Measurements from ENCODE around the gene SMIM9. TPM values are rescaled to one million over a fixed set of nuclear protein-coding genes. Genes with fewer than 3 reads are reported as not detected.

Gene SMIM9
- total RNA-seq, 1 experiment from 2014 or later = not detected

GRCh38 chrX:154804957-154805695 lies 29.3 kb downstream of the SMIM9 start, which contains the start of gene MPP1:
Gene MPP1 (minus strand): TSS chrX:154805485. CDS start chrX:154805373, 112 bp downstream.
- DNase-seq (ENCODE audit: low read depth, low spot score) (no peak), ATAC-seq (peak; percentile 97)
- CTCF ChIA-PET = interaction anchor here (0.7 kb wide), 2 partner anchors 37 to 88 kb away, joined by 3 read pairs; no protein-coding TSS in a partner anchor
- POLR2A ChIA-PET = interaction anchor here (0.5 to 1.0 kb wide), 4 partner anchors 9 to 258 kb away, joined by 3 to 5 read pairs (median 4); partner anchors contain the start of gene IKBKG
- BruUV-seq (replicated peaks) = no TSS peak
- peak; percentile 72 for TF ChIP-seq POLR2AphosphoS5 (IDR thresholded peaks at IDR 0.05; ENCODE audit: low read depth, low read length)
- 0 out of 4 replicates have a peak, but pooled peaks of 1 of the 2 experiments have one; percentile 16 for TF ChIP-seq REST (IDR thresholded peaks at IDR 0.05; ENCODE audit: insufficient read depth in 1 of 2, low read depth in 2 of 2, low read length in 1 of 2)
- TF ChIP-seq, protein P1, sequence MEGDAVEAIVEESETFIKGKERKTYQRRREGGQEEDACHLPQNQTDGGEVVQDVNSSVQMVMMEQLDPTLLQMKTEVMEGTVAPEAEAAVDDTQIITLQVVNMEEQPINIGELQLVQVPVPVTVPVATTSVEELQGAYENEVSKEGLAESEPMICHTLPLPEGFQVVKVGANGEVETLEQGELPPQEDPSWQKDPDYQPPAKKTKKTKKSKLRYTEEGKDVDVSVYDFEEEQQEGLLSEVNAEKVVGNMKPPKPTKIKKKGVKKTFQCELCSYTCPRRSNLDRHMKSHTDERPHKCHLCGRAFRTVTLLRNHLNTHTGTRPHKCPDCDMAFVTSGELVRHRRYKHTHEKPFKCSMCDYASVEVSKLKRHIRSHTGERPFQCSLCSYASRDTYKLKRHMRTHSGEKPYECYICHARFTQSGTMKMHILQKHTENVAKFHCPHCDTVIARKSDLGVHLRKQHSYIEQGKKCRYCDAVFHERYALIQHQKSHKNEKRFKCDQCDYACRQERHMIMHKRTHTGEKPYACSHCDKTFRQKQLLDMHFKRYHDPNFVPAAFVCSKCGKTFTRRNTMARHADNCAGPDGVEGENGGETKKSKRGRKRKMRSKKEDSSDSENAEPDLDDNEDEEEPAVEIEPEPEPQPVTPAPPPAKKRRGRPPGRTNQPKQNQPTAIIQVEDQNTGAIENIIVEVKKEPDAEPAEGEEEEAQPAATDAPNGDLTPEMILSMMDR (IDR thresholded peaks at IDR 0.05) = no peak
- peak; percentile 77; the same call in 1 of the 2 replicates for TF ChIP-seq TCF7L2 (IDR thresholded peaks at IDR 0.05; ENCODE audit: low read depth, low read length)
- peak; percentile 43; the same call in 1 of the 2 replicates for TF ChIP-seq SIN3A (IDR thresholded peaks at IDR 0.05; ENCODE audit: borderline replicate concordance, insufficient read depth, low read depth, low read length)
- in situ Hi-C loops (cut with HindIII; ENCODE audit: low pct_unique_long_range_greater_than_20kb, low sequenced_read_pairs) = no loop called here
- H3K27me3 ChIP-seq (ENCODE audit: control insufficient read depth, insufficient read depth, low read length) = no peaks in the 10 kb centered on the region
- H3K4me3 ChIP-seq (ENCODE audit: low read depth in 2 of 2, low read length in 2 of 2) = peak within 1 kb of the TSS; percentile 75 to 81
- no peaks in the 10 kb centered on the region for H3K36me3 ChIP-seq (ENCODE audit: control insufficient read depth, insufficient read depth, low read length)
- peaks cover 43% of the 10 kb centered on the region for H3K4me1 ChIP-seq (ENCODE audit: control insufficient read depth, insufficient read depth, low read length)
- peak within 1 kb of the TSS; percentile 83 for H3K27ac ChIP-seq (ENCODE audit: low read length)
- intact Hi-C loops (cut with micrococcal nuclease; ENCODE audit: unreplicated experiment) = no loop called here
- peaks cover 8% of the 10 kb centered on the region; the same call in 1 of the 2 replicates for H3K9me3 ChIP-seq (ENCODE audit: control insufficient read depth, insufficient read depth, low read depth, low read length)

DNA sequence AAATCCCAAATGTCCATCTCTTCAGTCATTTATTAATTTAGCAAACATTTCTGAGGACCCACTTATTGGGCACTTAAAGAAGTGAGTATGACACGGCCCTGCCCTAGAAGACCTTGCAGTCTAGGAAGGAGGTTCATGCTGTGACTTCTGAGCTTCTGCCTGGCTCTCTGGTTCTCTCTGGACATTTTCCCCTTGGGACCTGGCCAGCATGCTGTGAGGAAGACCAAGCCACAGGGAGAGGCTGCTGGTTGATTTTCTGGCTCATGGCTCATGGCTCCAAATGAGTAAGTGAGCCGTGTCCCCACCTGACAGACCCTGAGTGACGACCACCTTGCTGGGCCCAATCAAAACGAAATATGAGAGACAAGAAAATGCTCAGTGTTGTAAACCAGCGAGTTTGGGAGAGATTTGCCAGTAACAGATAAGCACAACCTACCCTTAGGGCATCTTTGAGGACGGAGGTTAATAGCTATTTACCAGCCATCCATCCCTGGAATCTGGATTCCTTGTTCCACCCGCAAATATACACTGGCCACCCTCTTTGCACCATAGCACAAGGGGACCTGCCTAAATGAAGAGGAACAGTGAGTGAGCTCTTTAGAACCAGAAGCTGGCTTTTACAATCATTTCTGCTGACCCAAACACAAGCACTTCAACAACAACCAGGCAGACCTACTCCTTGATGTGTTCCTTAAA lies 30.1 kb downstream of the SMIM9 start:
- Histone ChIP-seq H3K9me3 (ENCODE audit: control insufficient read depth, insufficient read depth, low read depth, low read length) (peaks cover 8% of the 10 kb centered on the region; the same call in 1 of the 2 replicates), H3K27ac (ENCODE audit: low read length) (peak overlapping the region; percentile 83), H3K27me3 (ENCODE audit: control insufficient read depth, insufficient read depth, low read length) (no peaks in the 10 kb centered on the region), H3K36me3 (ENCODE audit: control insufficient read depth, insufficient read depth, low read length) (no peaks in the 10 kb centered on the region), H3K4me1 (ENCODE audit: control insufficient read depth, insufficient read depth, low read length) (peaks cover 50% of the 10 kb centered on the region), H3K4me3 (ENCODE audit: low read depth in 2 of 2, low read length in 2 of 2) (peak overlapping the region; percentile 75 to 81)
- in situ Hi-C loops (cut with HindIII; ENCODE audit: low pct_unique_long_range_greater_than_20kb, low sequenced_read_pairs) = no loop called here
- ATAC-seq (0 out of 2 replicates have a peak, but pooled peaks have one; percentile 0), DNase-seq (ENCODE audit: low read depth, low spot score) (no peak)
- CTCF ChIA-PET = interaction anchor here (0.6 kb wide), 1 partner anchor 23 kb away, joined by 4 read pairs; no protein-coding TSS in a partner anchor
- intact Hi-C loops (cut with micrococcal nuclease; ENCODE audit: unreplicated experiment) = no loop called here
- TF ChIP-seq, protein P1 (IDR thresholded peaks at IDR 0.05) = no peak
- no peak for TF ChIP-seq POLR2AphosphoS5 (IDR thresholded peaks at IDR 0.05; ENCODE audit: low read depth, low read length)
- TF ChIP-seq SIN3A (IDR thresholded peaks at IDR 0.05; ENCODE audit: borderline replicate concordance, insufficient read depth, low read depth, low read length) = no peak
- TF ChIP-seq REST (IDR thresholded peaks at IDR 0.05; ENCODE audit: insufficient read depth in 1 of 2, low read depth in 2 of 2, low read length in 1 of 2) = no peak
- no peak for TF ChIP-seq TCF7L2 (IDR thresholded peaks at IDR 0.05; ENCODE audit: low read depth, low read length)
- BruUV-seq (replicated peaks) = no TSS peak
- POLR2A ChIA-PET = interaction anchor here (0.5 kb wide), 1 partner anchor 35 kb away, joined by 5 read pairs; no protein-coding TSS in a partner anchor
